A673 (cell line): ENCODE data around the gene DOCK4. TPM values are rescaled to one million over a fixed set of nuclear protein-coding genes. Genes with fewer than 3 reads are reported as not detected.

ENCODE experiments used
- BruUV-seq: library from RNA; stranded (reverse); fragments of 400-500 nt; replicated peaks from 2 replicates; lab custom pipeline; 2021; lab: Mats Ljungman, UMichigan
- CTCF ChIA-PET: fragments of 300-600 bp; sonication (Branson Sonifier 250); formaldehyde crosslinking; loops from one replicate; lab custom pipeline; 2022; ENCODE audit warnings: antibody characterized with exemption; lab: Charles Lee
- POLR2A ChIA-PET: fragments of 300-600 bp; sonication (Branson Sonifier 250); formaldehyde crosslinking; loops from one replicate; lab custom pipeline; 2022; ENCODE audit warnings: antibody characterized with exemption; ENCODE audit not compliant: low non-redundant PET; lab: Charles Lee
- DNase-seq: peaks from one replicate; pipeline ENCODE4 v3.0.0-alpha.2; 2015; ENCODE audit warnings: low spot score
- H3K27ac ChIP-seq: fragments of 200-600 bp; sonication (generic); 2 replicates; pipeline ENCODE4 v1.5.1; 2016; ENCODE audit warnings: mixed run types, low read depth, mild to moderate bottlenecking, mixed read lengths, antibody characterized with exemption, low read length; ENCODE audit not compliant: poor library complexity, severe bottlenecking
- H3K27me3 ChIP-seq: fragments of 200-600 bp; sonication (generic); replicated peaks from 2 replicates; pipeline ENCODE4 v1.6.1; 2017; ENCODE audit warnings: mixed run types, low read depth, mild to moderate bottlenecking, mixed read lengths, antibody characterized with exemption, low read length; ENCODE audit not compliant: insufficient read depth, poor library complexity
- H3K36me3 ChIP-seq: fragments of 200-600 bp; sonication (generic); 2 replicates; pipeline ENCODE4 v1.6.1; 2016; ENCODE audit warnings: mixed run types, mild to moderate bottlenecking, mixed read lengths, antibody characterized with exemption, low read length; ENCODE audit not compliant: insufficient read depth, poor library complexity, severe bottlenecking
- H3K4me1 ChIP-seq: fragments of 200-600 bp; sonication (generic); 2 replicates; pipeline ENCODE4 v1.6.1; 2017; ENCODE audit warnings: mixed run types, mild to moderate bottlenecking, mixed read lengths, antibody characterized with exemption, low read length; ENCODE audit not compliant: insufficient read depth, poor library complexity, severe bottlenecking
- H3K4me3 ChIP-seq: fragments of 200-600 bp; sonication (generic); 2 replicates; pipeline ENCODE4 v1.5.1; 2016; ENCODE audit warnings: low read depth, mixed run types, mild to moderate bottlenecking, mixed read lengths, low read length; ENCODE audit not compliant: poor library complexity, severe bottlenecking
- H3K9me3 ChIP-seq: fragments of 200-600 bp; sonication (generic); 2 replicates; pipeline ENCODE4 v1.6.1; 2016; ENCODE audit warnings: mixed run types, low read depth, mild to moderate bottlenecking, mixed read lengths, antibody characterized with exemption, low read length; ENCODE audit not compliant: poor library complexity, severe bottlenecking
- EZH2 ChIP-seq: fragments of 200-600 bp; sonication (generic); IDR thresholded peaks from 2 replicates; pipeline ENCODE4 v1.6.1; 2017; ENCODE audit warnings: borderline replicate concordance, low read depth, mild to moderate bottlenecking, mixed read lengths, antibody characterized with exemption, low read length; ENCODE audit not compliant: poor library complexity, severe bottlenecking
- intact Hi-C: fragments of 100-400 bp; cut with micrococcal nuclease; formaldehyde crosslinking; loops from one replicate; pipeline ENCODE4 v1.10.0; 2022; ENCODE audit not compliant: unreplicated experiment
- total RNA-seq: library from RNA; stranded (reverse); gene quantifications from 2 replicates; pipeline ENCODE4 v1.2.3, GENCODE V29; 2021
- TF ChIP-seq, protein P1 (sequence below): fragments of 300-800, 200-600 bp; sonication (generic); conservative IDR thresholded peaks from 2 replicates; pipeline ENCODE4 v1.5.1; 2017; ENCODE audit warnings: low read depth, mild to moderate bottlenecking, antibody characterized with exemption, low read length, moderate library complexity, mixed read lengths

DOCK4 gene
- total RNA-seq, 1 experiment from 2014 or later: 28.5 TPM

DNA sequence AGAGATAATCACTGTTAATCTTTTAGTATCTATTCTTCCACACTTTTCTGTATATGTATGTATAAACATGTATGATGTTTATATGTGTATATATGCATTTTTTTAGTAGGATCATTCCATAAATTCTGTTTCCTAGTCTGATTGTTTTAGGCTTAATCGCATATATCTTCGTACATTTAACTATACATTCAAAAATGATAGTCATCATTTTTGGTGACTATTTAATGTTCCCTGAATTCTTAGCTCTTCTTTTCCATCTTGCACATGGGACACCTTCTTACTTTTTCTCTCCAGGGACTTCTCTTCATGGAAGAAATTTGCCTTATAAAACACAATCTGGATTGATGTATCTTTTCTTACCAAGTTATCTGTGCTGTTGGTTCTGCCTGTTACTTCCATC lies 42.4 kb upstream of the DOCK4 start:
- intact Hi-C loops: no loop called here
- POLR2A ChIA-PET: interaction anchor here (0.7 kb wide), 1 partner anchor 16 kb away, joined by 4 read pairs; no protein-coding TSS in a partner anchor
- Histone ChIP-seq H3K36me3 (no peaks in the 10 kb centered on the region), H3K4me1 (no peaks in the 10 kb centered on the region), H3K9me3 (no peaks in the 10 kb centered on the region), H3K4me3 (no peak overlapping the region), H3K27me3 (no peaks in the 10 kb centered on the region), H3K27ac (no peak overlapping the region)
- TF ChIP-seq, protein P1, sequence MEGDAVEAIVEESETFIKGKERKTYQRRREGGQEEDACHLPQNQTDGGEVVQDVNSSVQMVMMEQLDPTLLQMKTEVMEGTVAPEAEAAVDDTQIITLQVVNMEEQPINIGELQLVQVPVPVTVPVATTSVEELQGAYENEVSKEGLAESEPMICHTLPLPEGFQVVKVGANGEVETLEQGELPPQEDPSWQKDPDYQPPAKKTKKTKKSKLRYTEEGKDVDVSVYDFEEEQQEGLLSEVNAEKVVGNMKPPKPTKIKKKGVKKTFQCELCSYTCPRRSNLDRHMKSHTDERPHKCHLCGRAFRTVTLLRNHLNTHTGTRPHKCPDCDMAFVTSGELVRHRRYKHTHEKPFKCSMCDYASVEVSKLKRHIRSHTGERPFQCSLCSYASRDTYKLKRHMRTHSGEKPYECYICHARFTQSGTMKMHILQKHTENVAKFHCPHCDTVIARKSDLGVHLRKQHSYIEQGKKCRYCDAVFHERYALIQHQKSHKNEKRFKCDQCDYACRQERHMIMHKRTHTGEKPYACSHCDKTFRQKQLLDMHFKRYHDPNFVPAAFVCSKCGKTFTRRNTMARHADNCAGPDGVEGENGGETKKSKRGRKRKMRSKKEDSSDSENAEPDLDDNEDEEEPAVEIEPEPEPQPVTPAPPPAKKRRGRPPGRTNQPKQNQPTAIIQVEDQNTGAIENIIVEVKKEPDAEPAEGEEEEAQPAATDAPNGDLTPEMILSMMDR: no peak
- TF ChIP-seq EZH2: no peak
- BruUV-seq: no TSS peak
- CTCF ChIA-PET: no interaction called here
- no peak for DNase-seq

DNA sequence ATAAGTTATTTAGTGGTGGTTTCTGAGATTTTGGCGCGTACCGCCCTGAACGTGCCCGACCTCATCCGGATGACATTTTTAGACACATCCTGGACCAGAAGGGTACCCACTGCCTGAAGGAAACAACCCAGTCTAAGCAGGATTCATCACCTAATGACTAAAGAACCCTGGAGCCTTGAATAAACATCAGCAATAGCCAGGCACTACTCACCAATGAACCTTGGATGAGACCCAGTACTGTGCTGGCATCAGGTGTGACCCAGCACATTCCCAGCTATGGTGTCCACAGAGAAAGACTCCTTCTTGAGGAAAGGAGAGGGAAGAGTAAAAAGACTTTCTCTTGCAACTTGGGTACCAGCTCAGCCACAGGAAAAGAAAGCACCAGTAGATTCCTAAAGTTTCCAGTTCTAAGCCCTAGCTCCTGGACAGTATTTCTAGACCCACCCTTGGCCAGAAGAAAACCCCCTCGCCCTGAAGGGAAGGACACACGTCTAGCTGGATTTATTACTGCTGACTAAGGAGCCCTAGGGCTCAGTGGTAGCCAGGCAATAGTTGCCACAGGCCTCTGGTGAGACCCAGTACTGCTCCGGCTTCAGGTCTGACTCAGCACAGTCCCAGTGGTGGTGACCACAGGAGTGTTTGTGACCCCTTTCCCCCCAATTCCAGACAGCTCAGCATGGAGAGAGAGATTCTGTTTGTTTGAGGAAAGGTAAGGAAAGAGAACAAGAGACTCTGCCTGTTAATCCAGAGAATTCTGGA lies 32.8 kb upstream of the DOCK4 start:
- ChIA-PET CTCF (no interaction called here), POLR2A (no interaction called here)
- no TSS peak for BruUV-seq
- intact Hi-C loops: no loop called here
- no peaks in the 10 kb centered on the region for H3K36me3 ChIP-seq
- H3K4me3 ChIP-seq: no peak overlapping the region
- DNase-seq: no peak
- no peak overlapping the region for H3K27ac ChIP-seq
- no peaks in the 10 kb centered on the region for H3K4me1 ChIP-seq
- TF ChIP-seq EZH2: no peak
- TF ChIP-seq, protein P1: no peak
- H3K27me3 ChIP-seq: no peaks in the 10 kb centered on the region
- no peaks in the 10 kb centered on the region for H3K9me3 ChIP-seq

DNA sequence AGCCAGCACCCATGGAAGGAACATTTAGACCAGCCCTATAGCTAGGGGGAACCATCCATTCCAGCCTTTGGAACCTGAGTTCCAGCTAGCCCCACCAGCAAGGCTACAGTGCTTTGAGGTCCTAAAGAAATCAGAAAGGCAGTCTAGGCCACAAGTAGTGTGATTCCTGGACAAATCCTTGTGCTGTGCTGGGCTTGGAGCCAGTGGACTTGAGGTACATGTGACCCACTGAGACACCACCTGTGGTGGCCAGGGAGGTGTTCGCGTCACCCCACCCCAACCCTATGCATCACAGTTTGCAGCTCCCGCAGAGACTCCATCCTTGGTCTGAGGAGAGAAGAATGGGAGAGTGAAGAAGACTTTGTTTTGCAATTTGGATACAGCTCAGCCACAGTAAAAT lies 32.1 kb upstream of the DOCK4 start:
- DNase-seq: no peak
- no peak overlapping the region for H3K4me3 ChIP-seq
- H3K9me3 ChIP-seq: no peaks in the 10 kb centered on the region
- ChIA-PET CTCF (no interaction called here), POLR2A (no interaction called here)
- intact Hi-C loops: no loop called here
- no peaks in the 10 kb centered on the region for H3K36me3 ChIP-seq
- no peak overlapping the region for H3K27ac ChIP-seq
- BruUV-seq: no TSS peak
- no peak for TF ChIP-seq EZH2
- TF ChIP-seq, protein P1: no peak
- H3K27me3 ChIP-seq: no peaks in the 10 kb centered on the region
- no peaks in the 10 kb centered on the region for H3K4me1 ChIP-seq
